ENCODE results near the gene IFT88. TPM values are rescaled to one million over a fixed set of nuclear protein-coding genes. Genes with fewer than 3 reads are reported as not detected.

The IFT88 gene
- total and polyA plus RNA-seq, 4 donors, result 7.1 to 18.7 (median 10.5) TPM

DNA sequence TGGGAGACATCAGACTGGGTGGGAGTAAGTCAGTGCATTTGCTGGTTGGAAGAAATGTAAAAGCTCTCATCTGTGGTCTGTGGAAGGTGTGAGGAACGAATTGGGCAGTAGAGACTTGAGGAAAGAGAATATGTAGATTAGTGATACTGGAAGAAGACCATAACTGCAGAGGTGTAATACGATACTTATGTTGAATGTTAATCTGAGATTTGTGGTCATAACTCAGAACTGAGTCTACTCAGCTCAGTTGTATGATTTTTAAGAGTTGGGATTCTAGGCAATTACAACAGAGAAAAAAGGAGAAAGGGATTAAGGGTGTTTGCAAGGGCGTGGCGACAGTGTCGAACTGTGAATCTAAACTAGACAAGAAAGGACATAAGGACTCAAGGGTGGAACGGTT is 133.3 kb downstream of the IFT88 start:
- TF ChIP-seq YY1 (IDR thresholded peaks at IDR 0.05) (no peak), NR2F2 (IDR thresholded peaks at IDR 0.05) (no peak), HNF4G (IDR thresholded peaks at IDR 0.05) (no peak), FOXA2 (IDR thresholded peaks at IDR 0.05) (no peak), FOXA1 (IDR thresholded peaks at IDR 0.05) (no peak), RAD21 (IDR thresholded peaks at IDR 0.05) (no peak), HNF4A (conservative IDR thresholded peaks at IDR 0.05) (no peak), GABPA (IDR thresholded peaks at IDR 0.05 in 1 of 2, conservative IDR thresholded peaks at IDR 0.05 in 1 of 2) (no peak)
- TF ChIP-seq, protein P1, sequence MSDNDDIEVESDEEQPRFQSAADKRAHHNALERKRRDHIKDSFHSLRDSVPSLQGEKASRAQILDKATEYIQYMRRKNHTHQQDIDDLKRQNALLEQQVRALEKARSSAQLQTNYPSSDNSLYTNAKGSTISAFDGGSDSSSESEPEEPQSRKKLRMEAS (IDR thresholded peaks at IDR 0.05), result no peak
- TF ChIP-seq, protein P2, sequence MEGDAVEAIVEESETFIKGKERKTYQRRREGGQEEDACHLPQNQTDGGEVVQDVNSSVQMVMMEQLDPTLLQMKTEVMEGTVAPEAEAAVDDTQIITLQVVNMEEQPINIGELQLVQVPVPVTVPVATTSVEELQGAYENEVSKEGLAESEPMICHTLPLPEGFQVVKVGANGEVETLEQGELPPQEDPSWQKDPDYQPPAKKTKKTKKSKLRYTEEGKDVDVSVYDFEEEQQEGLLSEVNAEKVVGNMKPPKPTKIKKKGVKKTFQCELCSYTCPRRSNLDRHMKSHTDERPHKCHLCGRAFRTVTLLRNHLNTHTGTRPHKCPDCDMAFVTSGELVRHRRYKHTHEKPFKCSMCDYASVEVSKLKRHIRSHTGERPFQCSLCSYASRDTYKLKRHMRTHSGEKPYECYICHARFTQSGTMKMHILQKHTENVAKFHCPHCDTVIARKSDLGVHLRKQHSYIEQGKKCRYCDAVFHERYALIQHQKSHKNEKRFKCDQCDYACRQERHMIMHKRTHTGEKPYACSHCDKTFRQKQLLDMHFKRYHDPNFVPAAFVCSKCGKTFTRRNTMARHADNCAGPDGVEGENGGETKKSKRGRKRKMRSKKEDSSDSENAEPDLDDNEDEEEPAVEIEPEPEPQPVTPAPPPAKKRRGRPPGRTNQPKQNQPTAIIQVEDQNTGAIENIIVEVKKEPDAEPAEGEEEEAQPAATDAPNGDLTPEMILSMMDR (IDR thresholded peaks at IDR 0.05; ENCODE audit: low read depth, low read length, missing input control), result no peak
- TF ChIP-seq, protein P3, sequence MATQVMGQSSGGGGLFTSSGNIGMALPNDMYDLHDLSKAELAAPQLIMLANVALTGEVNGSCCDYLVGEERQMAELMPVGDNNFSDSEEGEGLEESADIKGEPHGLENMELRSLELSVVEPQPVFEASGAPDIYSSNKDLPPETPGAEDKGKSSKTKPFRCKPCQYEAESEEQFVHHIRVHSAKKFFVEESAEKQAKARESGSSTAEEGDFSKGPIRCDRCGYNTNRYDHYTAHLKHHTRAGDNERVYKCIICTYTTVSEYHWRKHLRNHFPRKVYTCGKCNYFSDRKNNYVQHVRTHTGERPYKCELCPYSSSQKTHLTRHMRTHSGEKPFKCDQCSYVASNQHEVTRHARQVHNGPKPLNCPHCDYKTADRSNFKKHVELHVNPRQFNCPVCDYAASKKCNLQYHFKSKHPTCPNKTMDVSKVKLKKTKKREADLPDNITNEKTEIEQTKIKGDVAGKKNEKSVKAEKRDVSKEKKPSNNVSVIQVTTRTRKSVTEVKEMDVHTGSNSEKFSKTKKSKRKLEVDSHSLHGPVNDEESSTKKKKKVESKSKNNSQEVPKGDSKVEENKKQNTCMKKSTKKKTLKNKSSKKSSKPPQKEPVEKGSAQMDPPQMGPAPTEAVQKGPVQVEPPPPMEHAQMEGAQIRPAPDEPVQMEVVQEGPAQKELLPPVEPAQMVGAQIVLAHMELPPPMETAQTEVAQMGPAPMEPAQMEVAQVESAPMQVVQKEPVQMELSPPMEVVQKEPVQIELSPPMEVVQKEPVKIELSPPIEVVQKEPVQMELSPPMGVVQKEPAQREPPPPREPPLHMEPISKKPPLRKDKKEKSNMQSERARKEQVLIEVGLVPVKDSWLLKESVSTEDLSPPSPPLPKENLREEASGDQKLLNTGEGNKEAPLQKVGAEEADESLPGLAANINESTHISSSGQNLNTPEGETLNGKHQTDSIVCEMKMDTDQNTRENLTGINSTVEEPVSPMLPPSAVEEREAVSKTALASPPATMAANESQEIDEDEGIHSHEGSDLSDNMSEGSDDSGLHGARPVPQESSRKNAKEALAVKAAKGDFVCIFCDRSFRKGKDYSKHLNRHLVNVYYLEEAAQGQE (IDR thresholded peaks at IDR 0.05), result no peak
- TF ChIP-seq, protein P4, sequence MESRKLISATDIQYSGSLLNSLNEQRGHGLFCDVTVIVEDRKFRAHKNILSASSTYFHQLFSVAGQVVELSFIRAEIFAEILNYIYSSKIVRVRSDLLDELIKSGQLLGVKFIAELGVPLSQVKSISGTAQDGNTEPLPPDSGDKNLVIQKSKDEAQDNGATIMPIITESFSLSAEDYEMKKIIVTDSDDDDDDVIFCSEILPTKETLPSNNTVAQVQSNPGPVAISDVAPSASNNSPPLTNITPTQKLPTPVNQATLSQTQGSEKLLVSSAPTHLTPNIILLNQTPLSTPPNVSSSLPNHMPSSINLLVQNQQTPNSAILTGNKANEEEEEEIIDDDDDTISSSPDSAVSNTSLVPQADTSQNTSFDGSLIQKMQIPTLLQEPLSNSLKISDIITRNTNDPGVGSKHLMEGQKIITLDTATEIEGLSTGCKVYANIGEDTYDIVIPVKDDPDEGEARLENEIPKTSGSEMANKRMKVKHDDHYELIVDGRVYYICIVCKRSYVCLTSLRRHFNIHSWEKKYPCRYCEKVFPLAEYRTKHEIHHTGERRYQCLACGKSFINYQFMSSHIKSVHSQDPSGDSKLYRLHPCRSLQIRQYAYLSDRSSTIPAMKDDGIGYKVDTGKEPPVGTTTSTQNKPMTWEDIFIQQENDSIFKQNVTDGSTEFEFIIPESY (IDR thresholded peaks at IDR 0.05), result no peak
- H3K9me3 ChIP-seq (ENCODE audit: control insufficient read depth in 4 of 4, low read length in 3 of 4), result no peaks in the 10 kb centered on the region
- no peak overlapping the region for H3K9ac ChIP-seq (ENCODE audit: low read depth in 1 of 2, low read length in 2 of 2)
- peaks cover 0 to 10% (median 0%) of the 10 kb centered on the region in 4 donors for H3K27me3 ChIP-seq (ENCODE audit: control insufficient read depth in 4 of 4, insufficient read depth in 4 of 4, low read length in 3 of 4)
- peaks cover 4 to 13% (median 10%) of the 10 kb centered on the region in 4 donors for H3K4me1 ChIP-seq (ENCODE audit: control insufficient read depth in 4 of 4, insufficient read depth in 4 of 4, low read length in 3 of 4)
- H3K4me3 ChIP-seq (ENCODE audit: low read depth in 1 of 3, low read length in 3 of 3), result no peak overlapping the region
- no peak overlapping the region for H3K27ac ChIP-seq (ENCODE audit: low read depth in 1 of 2, low read length in 2 of 2)
- no peak for DNase-seq (ENCODE audit: low spot score)
- H3K36me3 ChIP-seq (ENCODE audit: control insufficient read depth in 4 of 4, insufficient read depth in 3 of 4, low read depth in 1 of 4, low read length in 3 of 4), result no peaks in the 10 kb centered on the region
- 92% methylated on average over 6 of the region's 6 CpGs for WGBS

DNA sequence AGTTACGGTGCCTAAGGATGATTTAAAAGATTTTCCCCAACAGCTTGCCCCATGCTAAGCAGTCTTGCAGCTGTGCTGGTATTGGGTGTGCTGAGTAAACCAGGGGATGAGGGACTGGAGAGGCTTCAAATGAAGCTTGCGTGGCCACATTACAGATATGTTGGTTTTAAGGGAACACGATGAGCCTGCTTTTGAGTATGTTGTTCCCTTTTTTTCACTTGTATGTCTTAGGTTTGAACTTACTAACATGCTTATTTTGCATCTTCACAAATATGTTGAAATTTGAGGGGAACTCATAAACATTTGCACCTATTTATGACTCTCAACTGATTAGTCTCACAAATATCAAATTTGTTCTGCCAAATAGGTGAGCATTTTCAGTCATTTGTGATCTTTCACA is 134.5 kb downstream of the IFT88 start:
- no peak overlapping the region for H3K27ac ChIP-seq (ENCODE audit: low read depth in 1 of 2, low read length in 2 of 2)
- 93% methylated on average over 3 of the region's 3 CpGs for WGBS
- no peak overlapping the region for H3K9ac ChIP-seq (ENCODE audit: low read depth in 1 of 2, low read length in 2 of 2)
- TF ChIP-seq JUND (IDR thresholded peaks at IDR 0.05), result no peak
- TF ChIP-seq TAF1 (conservative IDR thresholded peaks at IDR 0.05), result no peak
- TF ChIP-seq, protein P3 (IDR thresholded peaks at IDR 0.05), result no peak
- TF ChIP-seq FOXA2 (IDR thresholded peaks at IDR 0.05), result no peak
- TF ChIP-seq, protein P1 (IDR thresholded peaks at IDR 0.05), result no peak
- TF ChIP-seq YY1 (IDR thresholded peaks at IDR 0.05), result no peak
- no peak for TF ChIP-seq RAD21 (IDR thresholded peaks at IDR 0.05)
- no peak for TF ChIP-seq FOXA1 (IDR thresholded peaks at IDR 0.05)
- no peak for TF ChIP-seq HNF4G (IDR thresholded peaks at IDR 0.05)
- TF ChIP-seq EGR1 (IDR thresholded peaks at IDR 0.05; ENCODE audit: low read depth in 2 of 2), result no peak
- TF ChIP-seq, protein P2 (IDR thresholded peaks at IDR 0.05; ENCODE audit: low read depth, low read length, missing input control), result no peak
- no peak for TF ChIP-seq HNF4A (conservative IDR thresholded peaks at IDR 0.05)
- no peak for TF ChIP-seq SP1 (IDR thresholded peaks at IDR 0.05)
- no peak for TF ChIP-seq NR2F2 (IDR thresholded peaks at IDR 0.05)
- no peak for TF ChIP-seq RXRA (IDR thresholded peaks at IDR 0.05)
- TF ChIP-seq GABPA (IDR thresholded peaks at IDR 0.05 in 1 of 2, conservative IDR thresholded peaks at IDR 0.05 in 1 of 2), result no peak

More for the DNA sequence above, 134.5 kb downstream of the IFT88 start:
- H3K36me3 ChIP-seq (ENCODE audit: control insufficient read depth in 4 of 4, insufficient read depth in 3 of 4, low read depth in 1 of 4, low read length in 3 of 4), result no peaks in the 10 kb centered on the region
- no peak overlapping the region for H3K4me3 ChIP-seq (ENCODE audit: low read depth in 1 of 3, low read length in 3 of 3)
- H3K27me3 ChIP-seq (ENCODE audit: control insufficient read depth in 4 of 4, insufficient read depth in 4 of 4, low read length in 3 of 4), result peaks cover 0 to 10% (median 0%) of the 10 kb centered on the region in 4 donors
- H3K4me1 ChIP-seq (ENCODE audit: control insufficient read depth in 4 of 4, insufficient read depth in 4 of 4, low read length in 3 of 4), result peaks cover 4 to 13% (median 10%) of the 10 kb centered on the region in 4 donors
- no peaks in the 10 kb centered on the region for H3K9me3 ChIP-seq (ENCODE audit: control insufficient read depth in 4 of 4, low read length in 3 of 4)
- no peak for DNase-seq (ENCODE audit: low spot score)

All from liver (tissue), 9 donors.